NOMO-1 (cell line): ENCODE data around the gene HDAC4.

Experiments
- DNase-seq, 2 experiments: peaks; one replicate each; lab custom pipeline; 2025; ENCODE audit not compliant: unreplicated experiment in 2 of 2; lab: John Stamatoyannopoulos, UW

HDAC4 gene

DNA sequence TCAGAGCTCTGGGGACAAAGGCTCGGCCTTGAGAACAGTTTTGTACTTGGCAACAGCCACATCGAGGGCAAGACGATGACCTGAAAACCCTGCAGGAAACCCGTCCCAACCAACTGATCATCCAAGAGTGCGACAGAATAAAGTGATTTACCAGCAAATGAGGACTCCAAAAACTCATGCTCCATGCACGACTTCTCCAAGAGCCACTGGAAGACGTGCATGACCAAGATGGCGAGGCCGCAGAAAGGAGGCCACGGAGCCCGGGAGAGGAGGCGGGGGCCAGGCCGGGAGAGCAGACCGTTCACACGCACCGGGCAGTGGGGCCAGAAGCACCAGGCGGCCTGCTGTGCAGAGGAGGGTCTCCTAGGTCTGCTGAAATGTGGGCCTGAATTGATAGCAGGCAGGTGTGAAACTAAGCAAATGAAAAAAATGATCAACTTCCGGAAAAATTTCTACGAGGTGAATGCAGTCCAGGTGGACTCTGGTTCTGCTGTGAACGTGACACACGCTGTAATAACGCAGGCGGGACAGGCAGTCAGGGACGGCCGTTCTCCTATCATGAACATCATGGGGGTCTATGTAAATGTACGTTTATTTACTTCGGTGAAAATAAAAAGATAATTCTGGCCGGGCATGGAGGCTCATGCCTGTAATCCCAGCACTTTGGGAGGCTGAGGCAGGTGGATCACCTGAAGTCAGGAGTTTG is 252.2 kb downstream of the HDAC4 start:
- no peak for DNase-seq

DNA sequence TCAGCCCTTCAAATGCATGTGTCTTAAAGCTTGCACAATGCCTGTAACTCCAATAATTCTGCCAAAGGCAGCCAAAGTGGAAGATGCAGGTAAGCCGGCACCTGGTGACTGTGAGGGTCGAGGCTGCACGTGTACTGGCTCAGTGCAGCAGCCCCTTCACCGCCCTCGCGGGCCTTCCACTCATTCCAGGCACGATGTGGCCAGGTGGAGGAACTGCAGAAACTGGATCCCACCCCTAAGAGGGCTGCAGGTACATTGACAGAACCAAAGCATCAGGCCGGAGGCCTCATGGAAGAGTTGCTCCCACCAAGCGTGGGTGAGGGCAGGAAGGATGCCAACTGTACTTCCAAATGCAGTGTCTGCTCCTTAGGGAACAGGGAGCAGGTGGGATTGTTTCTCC is 253.4 kb downstream of the HDAC4 start:
- DNase-seq: no peak

- no peak for DNase-seq
Measured at GRCh38 chr2:239146741-239147181, 254.1 kb downstream of the HDAC4 start.

GRCh38 chr2:239146011-239146641 is 254.7 kb downstream of the HDAC4 start:
- no peak for DNase-seq

DNA sequence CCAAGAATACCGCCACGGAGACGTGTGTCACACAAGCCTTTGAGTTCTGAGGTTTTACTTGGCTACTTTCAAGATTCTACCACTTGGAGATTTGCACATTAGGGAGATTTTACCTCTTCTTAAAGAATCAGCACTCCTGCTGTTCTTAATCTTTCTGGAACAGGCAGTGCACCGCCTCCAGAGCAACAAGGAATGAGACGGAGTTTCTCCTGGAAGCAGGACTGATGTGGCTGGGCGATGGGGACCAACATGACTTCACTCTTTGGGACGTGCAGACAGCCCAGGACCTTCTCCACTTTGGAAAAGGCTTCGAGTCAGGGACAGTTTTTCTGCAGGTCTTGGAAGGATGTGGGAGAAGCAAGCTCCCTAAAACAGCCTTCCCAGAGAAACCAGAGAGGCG is 255.2 kb downstream of the HDAC4 start:
- no peak for DNase-seq

GRCh38 chr2:239145106-239145505 is 255.7 kb downstream of the HDAC4 start:
- no peak for DNase-seq

- DNase-seq: no peak
Measured at GRCh38 chr2:239144713-239144999, 256.2 kb downstream of the HDAC4 start.

DNA sequence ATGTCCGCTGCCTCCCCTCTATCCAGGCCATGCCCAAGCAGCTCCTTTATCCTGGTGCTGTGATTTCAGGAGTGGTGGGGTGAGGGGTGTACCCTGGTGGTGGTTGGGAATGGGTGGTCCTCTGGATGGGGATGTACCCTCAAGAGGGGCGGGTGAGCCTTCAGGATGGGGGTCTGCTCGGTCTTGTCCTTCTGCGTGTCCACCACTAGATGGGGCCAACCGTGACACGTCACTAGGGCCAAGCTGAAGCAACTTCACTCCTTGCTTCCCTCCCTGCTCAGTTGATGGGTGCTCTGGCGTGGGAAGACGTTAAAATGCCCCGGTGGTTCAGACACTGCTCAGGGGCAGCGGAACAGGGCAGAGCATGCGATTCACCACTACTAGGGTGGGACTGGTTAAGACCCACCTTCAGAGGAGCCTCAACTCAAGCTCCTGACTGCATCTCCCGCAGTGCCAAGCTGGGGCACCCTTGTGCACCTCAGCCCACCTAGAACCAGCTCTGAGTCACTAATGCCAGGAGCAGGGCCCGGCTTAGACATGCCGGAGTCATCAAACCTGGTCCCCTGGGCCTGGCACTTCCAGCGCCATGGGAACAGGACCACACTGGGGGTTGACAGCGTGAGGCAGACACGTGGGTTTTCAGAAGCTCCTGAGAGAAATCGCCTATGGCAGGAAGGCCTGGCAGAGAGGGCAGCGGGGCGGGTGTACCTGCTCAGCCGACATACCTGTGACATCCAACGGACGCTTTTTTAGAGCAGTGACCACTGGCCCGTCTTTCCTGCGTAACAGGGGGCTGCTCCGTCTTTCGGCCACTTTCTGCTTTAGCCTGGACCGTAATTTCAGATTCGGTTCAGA is 256.7 kb downstream of the HDAC4 start:
- peak in 1 of 2 experiments; percentile 14 for DNase-seq

- no peak for DNase-seq
Measured at GRCh38 chr2:239142806-239143205, 258.0 kb downstream of the HDAC4 start.

DNA sequence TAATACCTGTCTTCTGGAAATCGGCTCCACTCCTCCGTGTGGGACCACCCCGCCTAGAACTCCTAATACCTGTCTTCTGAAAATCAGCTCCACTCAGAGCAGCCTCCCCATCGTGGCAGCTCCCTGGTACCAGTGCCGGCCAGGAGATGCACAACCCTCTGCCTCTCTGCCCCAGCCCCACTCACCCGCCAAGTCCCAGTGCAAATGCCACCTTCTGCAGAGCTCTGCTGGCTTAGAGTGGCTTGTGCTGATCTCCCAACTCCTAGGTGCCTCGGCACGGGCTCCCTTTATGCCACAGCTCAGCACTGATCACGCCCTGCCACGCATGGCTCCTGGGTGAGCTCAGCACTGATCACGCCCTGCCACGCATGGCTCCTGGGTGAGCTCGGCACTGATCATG is 258.5 kb downstream of the HDAC4 start:
- no peak for DNase-seq

- DNase-seq: no peak
Measured at GRCh38 chr2:239141021-239141760, 259.6 kb downstream of the HDAC4 start.

GRCh38 chr2:239140346-239141020 is 260.3 kb downstream of the HDAC4 start:
- DNase-seq: no peak

- no peak for DNase-seq
Measured at GRCh38 chr2:239139566-239139965, 261.3 kb downstream of the HDAC4 start.

GRCh38 chr2:239139101-239139500 is 261.7 kb downstream of the HDAC4 start:
- DNase-seq: no peak

- no peak for DNase-seq
Measured at GRCh38 chr2:239138610-239139009, 262.2 kb downstream of the HDAC4 start.

DNA sequence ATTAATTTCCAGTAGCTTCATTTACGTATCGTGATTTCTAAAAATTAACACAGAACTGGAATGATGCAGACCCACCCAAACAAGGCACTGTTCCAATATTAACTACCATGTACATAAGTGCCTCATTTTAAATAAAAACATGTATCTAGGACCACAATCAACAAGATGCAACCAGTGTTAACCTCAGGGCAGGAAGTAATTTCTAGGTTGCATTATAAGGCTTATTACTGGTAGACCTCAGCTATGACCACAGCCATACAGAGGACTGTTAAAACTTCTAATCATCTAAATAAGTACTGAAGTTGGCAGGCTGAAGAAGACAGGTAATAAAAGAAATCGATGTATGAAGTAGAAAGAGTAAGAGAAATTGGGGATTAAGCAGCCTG is 262.9 kb downstream of the HDAC4 start:
- DNase-seq: no peak

- DNase-seq: no peak
Measured at GRCh38 chr2:239137165-239137897, 263.5 kb downstream of the HDAC4 start.

- no peak for DNase-seq
Measured at GRCh38 chr2:239136762-239137161, 264.1 kb downstream of the HDAC4 start.

GRCh38 chr2:239136203-239136602 is 264.6 kb downstream of the HDAC4 start:
- DNase-seq: no peak

- DNase-seq: no peak
Measured at GRCh38 chr2:239135531-239135930, 265.3 kb downstream of the HDAC4 start.
